ENCODE results near the gene EDRF1.

The EDRF1 gene

GRCh38 chr10:125734148-125734547 is 14.6 kb downstream of the EDRF1 start:
- DNase-seq, result no peak
- TF ChIP-seq CTCF (IDR thresholded peaks at IDR 0.05; ENCODE audit: low read depth, low read length), result no peak
- no peaks in the 10 kb centered on the region for H3K27me3 ChIP-seq (ENCODE audit: insufficient read depth, low read depth, severe bottlenecking)
- H3K36me3 ChIP-seq, result peaks cover 97% of the 10 kb centered on the region
- no peak overlapping the region for H3K4me3 ChIP-seq (ENCODE audit: low read depth, low read length)
- H3K9me3 ChIP-seq (ENCODE audit: severe bottlenecking), result no peaks in the 10 kb centered on the region
- H3K27ac ChIP-seq, result no peak overlapping the region

DNA sequence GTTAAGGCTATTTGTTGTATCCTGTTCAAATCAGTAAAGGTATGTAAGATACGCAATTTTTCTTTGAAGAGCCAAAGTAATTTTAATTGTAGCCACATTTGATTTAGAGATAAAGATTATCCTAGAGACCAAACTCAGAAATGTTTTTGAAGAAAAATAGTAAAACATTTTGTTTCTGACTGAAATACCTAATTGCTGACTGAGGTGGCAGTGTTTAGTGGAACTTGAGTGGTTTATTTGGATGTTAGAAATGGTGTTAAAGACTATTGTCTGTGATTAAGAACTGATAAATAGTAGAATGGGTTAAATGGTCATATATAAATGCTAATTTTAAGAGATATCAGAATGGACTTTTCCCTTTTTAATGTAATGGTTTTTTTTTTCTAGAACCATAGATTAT is 15.3 kb downstream of the EDRF1 start:
- Histone ChIP-seq H3K9me3 (ENCODE audit: severe bottlenecking) (no peaks in the 10 kb centered on the region), H3K4me3 (ENCODE audit: low read depth, low read length) (no peak overlapping the region), H3K36me3 (peaks cover 97% of the 10 kb centered on the region), H3K27ac (no peak overlapping the region), H3K27me3 (ENCODE audit: insufficient read depth, low read depth, severe bottlenecking) (no peaks in the 10 kb centered on the region)
- DNase-seq, result no peak
- TF ChIP-seq CTCF (IDR thresholded peaks at IDR 0.05; ENCODE audit: low read depth, low read length), result no peak

GRCh38 chr10:125738206-125738605 is 18.7 kb downstream of the EDRF1 start:
- DNase-seq, result no peak
- peaks cover 92% of the 10 kb centered on the region for H3K36me3 ChIP-seq
- H3K9me3 ChIP-seq (ENCODE audit: severe bottlenecking), result no peaks in the 10 kb centered on the region
- no peaks in the 10 kb centered on the region for H3K27me3 ChIP-seq (ENCODE audit: insufficient read depth, low read depth, severe bottlenecking)
- TF ChIP-seq CTCF (IDR thresholded peaks at IDR 0.05; ENCODE audit: low read depth, low read length), result no peak
- H3K4me3 ChIP-seq (ENCODE audit: low read depth, low read length), result no peak overlapping the region
- no peak overlapping the region for H3K27ac ChIP-seq

GRCh38 chr10:125739994-125740679 is 20.6 kb downstream of the EDRF1 start:
- Histone ChIP-seq H3K27ac (no peak overlapping the region), H3K4me3 (ENCODE audit: low read depth, low read length) (no peak overlapping the region), H3K36me3 (peaks cover 90% of the 10 kb centered on the region), H3K9me3 (ENCODE audit: severe bottlenecking) (no peaks in the 10 kb centered on the region), H3K27me3 (ENCODE audit: insufficient read depth, low read depth, severe bottlenecking) (no peaks in the 10 kb centered on the region)
- no peak for DNase-seq
- no peak for TF ChIP-seq CTCF (IDR thresholded peaks at IDR 0.05; ENCODE audit: low read depth, low read length)

DNA sequence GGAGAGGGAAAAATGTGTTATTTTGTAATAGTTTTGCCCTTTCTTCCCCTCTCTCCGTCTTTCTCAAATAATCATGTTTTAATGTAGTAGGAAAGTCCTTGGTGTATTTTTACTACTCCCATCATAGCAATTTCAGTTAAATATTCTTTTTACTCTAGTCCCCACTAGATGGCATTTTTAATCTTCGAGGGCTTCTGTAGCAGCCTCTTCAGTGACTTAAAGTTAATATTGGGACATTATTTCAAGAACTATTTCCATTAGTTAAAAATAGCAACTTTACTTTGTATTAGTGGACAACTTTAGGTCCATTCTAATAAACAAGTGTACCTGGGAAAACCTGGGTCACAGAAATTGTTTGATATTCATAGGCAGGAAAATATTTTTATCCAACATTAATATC is 23.0 kb downstream of the EDRF1 start:
- Histone ChIP-seq H3K36me3 (peaks cover 88% of the 10 kb centered on the region), H3K9me3 (ENCODE audit: severe bottlenecking) (no peaks in the 10 kb centered on the region), H3K27ac (no peak overlapping the region), H3K4me3 (ENCODE audit: low read depth, low read length) (no peak overlapping the region), H3K27me3 (ENCODE audit: insufficient read depth, low read depth, severe bottlenecking) (no peaks in the 10 kb centered on the region)
- DNase-seq, result no peak
- no peak for TF ChIP-seq CTCF (IDR thresholded peaks at IDR 0.05; ENCODE audit: low read depth, low read length)

- Histone ChIP-seq H3K27me3 (ENCODE audit: insufficient read depth, low read depth, severe bottlenecking) (no peaks in the 10 kb centered on the region), H3K9me3 (ENCODE audit: severe bottlenecking) (no peaks in the 10 kb centered on the region), H3K27ac (no peak overlapping the region), H3K4me3 (ENCODE audit: low read depth, low read length) (no peak overlapping the region), H3K36me3 (peaks cover 78% of the 10 kb centered on the region)
- DNase-seq, result no peak
- no peak for TF ChIP-seq CTCF (IDR thresholded peaks at IDR 0.05; ENCODE audit: low read depth, low read length)
Observed at GRCh38 chr10:125744909-125745308, 25.4 kb downstream of the EDRF1 start.

Measured in WERI-Rb-1 (cell line).